ENCODE data around the gene GLYR1. TPM values are rescaled to one million over a fixed set of nuclear protein-coding genes. Genes with fewer than 3 reads are reported as not detected.
"Not testable (repeated sequence)": the region's sequence is repeated elsewhere in the genome, so short reads cannot be mapped to it uniquely, and the experiment has no call there.

GLYR1 gene
- polyA plus RNA-seq, 3 donors = 20.6 to 45.3 (median 44.4) TPM

DNA sequence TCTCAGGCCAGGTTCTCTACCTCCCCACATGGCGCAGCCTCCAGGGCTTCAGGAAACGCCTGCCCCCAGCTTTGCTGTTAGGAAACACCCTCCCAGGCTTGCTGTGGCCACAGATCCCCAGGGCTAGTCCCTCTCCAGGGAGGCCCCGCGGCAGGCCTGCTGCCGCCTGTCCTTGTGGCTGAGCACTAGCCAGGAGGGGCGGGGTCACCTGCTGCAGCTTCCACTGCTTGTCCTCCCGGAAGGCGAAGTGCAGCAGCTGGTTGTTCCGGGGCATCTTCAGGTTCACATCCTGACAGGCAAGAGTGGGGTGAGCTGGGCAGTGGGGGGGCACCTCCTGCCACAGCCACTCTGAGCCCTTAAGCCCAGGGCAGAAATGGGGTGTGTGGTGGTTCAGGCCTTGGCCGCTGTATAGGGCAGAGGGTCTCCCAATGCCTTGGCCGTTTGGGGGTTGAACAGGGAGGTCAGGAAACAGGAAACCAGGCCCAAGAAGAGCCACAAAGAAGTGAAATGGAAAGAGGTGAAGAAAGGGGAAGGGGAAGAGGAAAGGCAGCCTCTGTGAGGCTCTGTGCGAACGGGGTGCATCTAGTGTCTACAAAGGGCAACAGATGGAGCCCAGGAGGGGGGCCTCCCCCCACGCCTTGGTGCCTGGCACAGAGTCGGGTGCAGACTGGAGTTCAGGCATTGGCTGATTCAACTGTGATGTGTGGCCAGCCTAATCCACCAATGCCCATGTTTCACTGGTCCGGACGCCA is 46.6 kb downstream of the GLYR1 start:
- WGBS, 3 donors = 49 to 57% (median 55%) methylated on average over 17 of the region's 17 CpGs
- H3K27ac ChIP-seq (ENCODE audit: low read depth, low read length) = no peak overlapping the region

DNA sequence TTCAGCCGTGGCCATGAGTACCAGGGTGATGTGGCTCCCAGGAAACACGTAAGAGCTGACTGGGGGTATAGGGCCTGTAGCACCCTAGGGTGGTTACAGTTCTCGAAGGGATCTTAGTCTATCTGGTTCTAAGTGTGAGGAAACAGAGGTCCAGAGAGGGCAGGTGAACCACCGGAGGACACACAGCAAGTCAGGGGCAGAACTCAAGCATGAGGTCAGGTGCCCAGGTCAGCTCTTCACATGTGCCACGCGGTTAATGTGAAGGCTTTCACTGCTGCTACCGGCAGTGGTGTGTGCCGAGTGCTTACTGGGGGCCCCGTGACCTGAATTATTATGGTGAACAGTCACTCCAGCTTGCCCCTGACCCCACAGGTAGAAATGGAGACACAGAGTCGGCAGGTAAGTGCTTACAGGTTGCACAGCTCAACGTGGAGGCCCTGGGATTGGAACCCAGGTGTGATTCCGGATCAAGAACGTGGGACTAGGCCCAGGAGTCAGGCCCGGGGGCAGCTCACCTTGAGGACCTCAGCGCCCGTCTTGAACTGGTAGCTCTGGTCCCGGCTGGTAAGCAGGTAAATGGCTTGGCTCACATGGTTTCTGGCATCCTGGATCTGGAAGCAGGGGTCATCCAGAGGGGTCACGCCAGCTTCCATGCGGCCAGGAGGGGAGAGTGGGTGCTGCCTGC is 47.8 kb downstream of the GLYR1 start:
- 90 to 94% (median 93%) methylated on average over 19 of the region's 19 CpGs for WGBS, 3 donors
- no peak overlapping the region for H3K27ac ChIP-seq (ENCODE audit: low read depth, low read length)

DNA sequence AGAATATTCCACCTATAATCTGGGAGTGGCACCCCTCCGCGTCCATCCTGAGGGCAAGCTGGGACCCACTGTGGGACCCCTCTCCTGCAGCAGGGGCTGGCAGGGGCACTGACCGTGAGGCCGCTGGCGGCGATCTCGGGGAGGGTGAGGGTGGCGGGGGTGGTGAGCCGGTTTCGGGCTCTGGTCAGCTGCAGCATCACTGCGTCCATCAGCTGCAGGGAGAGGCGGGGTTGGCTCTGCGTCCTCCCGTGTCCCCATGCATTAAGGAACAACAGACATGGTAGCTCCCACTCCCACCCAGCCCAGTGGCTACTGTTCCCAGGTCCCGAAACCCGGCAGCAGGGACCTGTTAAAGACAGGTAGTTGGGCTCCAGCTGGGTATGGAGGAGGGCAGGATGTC is 48.6 kb downstream of the GLYR1 start:
- WGBS, 3 donors = 89 to 96% (median 91%) methylated on average over 16 of the region's 16 CpGs
- no peak overlapping the region for H3K27ac ChIP-seq (ENCODE audit: low read depth, low read length)

DNA sequence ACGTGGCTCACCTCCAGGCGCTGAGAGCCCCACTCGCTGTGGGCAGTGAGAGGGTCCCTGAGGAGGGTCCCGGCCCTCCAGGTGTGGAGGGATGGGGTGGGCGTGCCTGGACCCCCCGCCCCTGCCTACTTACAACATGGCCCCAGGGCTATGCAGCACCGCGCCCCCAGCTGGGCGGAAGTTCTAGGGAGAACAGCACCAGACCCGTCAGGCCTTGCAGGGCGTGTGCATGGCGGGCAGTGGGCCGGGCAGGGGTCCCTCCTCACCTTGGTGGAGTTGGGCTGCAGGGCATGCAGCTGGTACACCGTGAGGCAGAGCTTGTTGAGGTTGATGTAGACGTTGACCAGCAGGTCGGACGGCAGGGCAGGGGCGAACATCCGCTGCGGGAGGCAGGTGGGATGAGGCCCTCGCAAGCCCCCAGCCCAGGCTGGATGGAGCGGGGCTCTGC is 49.3 kb downstream of the GLYR1 start:
- H3K27ac ChIP-seq (ENCODE audit: low read depth, low read length) = no peak overlapping the region
- WGBS, 3 donors = 91 to 95% (median 91%) methylated on average over 22 of the region's 22 CpGs

DNA sequence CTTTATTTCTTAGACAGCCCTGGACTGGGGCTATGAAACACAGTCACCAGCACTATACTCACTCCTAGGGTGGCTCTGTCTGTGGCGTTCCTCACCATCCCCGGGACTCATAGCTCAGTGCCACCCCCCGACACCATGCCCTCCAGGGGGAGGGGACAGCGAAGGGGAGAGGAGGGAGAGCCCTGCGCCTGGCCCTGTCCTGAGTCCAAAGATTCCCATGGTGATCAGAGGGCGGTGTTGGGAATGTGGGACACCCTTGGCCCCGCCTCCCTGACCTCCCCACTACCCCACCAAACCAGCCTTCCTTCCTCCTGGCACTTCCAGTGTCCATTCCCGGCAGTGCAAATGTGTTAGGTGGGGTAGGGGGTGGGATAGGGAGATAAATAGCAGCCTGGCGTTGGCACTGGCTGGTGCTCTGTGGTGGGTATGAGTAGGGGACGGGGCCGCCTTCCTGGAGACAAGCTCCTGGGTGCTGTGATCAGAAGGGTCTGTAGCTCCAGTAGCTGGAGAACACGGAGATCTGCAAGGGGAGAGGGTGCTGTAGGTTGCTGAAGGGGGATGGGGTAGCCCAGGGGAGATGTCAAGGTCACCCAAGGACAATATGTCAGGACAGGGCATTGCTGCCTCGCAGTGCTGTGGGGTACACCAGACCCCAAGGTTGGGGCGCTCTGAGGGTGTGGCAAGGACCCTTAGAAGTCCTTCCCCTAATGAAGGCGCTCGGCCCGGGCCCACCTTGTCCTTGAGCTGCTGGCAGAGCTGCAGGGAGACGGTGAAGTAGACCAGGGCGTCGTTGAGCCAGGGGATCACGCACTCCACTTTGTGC is 49.9 kb downstream of the GLYR1 start:
- 83 to 91% (median 85%) methylated on average over 20 to 21 of the region's 21 CpGs for WGBS, 3 donors
- no peak overlapping the region for H3K27ac ChIP-seq (ENCODE audit: low read depth, low read length)

DNA sequence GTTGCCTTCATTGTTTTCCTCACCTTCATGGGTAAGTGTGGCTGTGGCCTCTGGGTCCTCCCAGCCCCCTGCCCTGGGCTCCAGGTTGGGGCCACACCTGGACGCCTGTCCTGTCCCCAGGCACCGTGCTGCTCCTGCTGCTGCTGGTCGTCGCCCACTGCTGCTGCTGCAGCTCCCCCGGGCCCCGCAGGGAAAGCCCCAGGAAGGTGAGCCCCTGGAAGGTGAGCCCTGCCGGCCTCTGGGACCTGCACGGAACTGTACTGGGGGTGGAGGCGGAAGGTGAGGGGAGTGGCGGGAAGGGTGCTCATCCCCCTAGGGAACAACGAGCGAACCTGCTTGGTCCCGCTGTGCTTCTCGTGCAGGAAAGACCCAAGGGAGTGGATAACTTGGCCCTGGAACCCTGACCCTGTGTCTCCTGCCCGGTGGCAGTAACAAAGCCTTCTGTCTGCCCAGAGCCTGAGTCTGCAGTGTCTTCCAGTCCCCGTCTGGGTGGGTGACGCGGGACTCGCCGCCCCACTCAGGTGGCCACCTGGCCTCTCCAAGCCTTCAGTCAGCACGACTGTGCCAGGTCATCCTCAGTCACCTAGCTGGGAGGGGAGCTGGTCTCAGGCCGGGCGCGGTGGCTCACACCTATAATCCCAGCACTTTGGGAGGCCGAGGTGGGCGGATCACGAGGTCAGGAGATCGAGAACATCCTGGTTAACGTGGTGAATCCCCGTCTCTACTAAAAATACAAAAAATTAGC is 51.1 kb downstream of the GLYR1 start:
- H3K27ac ChIP-seq (ENCODE audit: low read depth, low read length) = no peak overlapping the region
- 81 to 93% (median 85%) methylated on average over 27 to 30 of the region's 30 CpGs for WGBS, 3 donors

DNA sequence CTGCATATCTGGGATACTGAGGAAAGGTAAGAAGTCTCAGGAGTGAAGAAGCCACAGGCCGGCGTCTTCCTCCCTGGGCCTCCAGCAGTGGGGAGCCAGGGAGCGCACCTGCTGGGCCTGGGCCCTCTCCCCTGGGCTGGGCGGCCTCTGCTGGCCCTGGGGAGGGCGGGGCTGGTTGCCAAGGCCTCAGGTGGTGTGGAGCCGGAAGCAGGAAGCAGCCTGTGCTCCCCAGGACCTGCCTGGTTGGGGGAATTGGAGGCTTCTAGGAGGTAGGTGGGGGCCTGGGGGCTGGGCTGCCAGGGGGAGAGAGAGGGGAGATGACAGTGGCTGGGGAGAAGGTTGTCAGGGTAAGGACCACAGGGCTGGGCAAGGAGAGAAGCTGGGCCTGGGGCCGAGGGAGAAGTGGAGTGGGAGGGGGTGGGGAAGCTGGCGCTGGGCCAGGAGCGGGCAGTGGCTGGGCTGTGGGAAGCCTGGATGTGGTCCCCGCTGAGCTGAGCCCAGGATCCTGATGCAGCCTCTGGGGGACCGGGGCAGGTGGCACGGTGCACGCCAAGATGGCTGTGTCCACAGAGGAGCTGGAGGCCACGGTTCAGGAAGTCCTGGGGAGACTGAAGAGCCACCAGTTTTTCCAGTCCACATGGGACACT is 51.8 kb downstream of the GLYR1 start, which contains the start of gene SMIM22:
Gene SMIM22 (plus strand): TSS at position 189 of the 647 bp plus-strand sequence. CDS start 366 bp downstream, at position 555.
- no peak within 1 kb of the TSS for H3K27ac ChIP-seq (ENCODE audit: low read depth, low read length)
- 26 to 79% (median 77%) methylated on average over 13 to 14 of the region's 14 CpGs for WGBS, 3 donors

DNA sequence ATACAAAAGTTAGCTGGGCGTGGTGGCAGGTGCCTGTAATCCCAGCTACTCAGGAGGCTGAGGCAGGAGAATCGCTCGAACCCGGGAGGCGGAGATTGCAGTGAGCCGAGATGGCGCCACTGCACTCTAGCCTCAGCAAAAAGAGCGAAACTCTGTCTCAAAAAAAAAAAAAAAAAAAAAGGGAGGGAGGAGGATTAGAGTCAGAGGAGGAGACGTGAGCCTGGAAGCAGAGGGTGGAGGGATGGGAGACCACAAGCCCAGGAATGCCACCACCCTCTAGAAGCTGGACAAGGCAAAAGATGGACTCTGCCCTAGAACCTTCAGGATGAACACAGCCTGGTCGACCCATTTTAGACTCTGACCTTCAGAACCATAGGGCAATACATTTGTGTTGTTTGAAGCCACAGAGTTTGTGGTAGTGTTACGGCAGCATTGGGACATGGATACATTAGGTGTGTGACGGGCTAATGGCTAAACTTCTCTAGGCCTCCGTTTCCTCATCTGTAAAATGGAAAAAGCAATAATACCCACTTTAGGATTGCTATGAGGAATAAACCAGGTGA is 54.1 kb downstream of the GLYR1 start:
- 77 to 89% (median 80%) methylated on average over 13 of the region's 13 CpGs for WGBS, 3 donors

DNA sequence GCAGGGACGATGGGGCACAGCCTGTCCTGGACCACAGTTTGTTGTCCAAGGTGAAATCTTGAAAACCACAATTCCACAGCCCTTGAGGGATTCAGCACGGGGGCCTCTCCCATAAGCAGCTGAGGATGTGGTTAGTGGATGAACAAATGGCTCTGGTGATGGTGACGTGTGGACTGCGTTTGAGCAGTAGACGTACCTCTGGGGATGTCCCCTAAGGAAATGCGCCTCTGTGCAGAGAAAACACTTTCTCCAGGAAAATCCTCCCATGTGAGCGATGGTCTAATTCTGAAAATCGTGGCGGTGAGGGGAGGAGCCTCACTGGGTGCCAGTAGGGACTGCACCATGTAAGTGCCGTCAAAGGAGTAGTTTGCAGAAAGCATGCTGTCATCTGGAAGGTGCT is 56.2 kb downstream of the GLYR1 start:
- H3K27ac ChIP-seq (ENCODE audit: low read depth, low read length) = no peak overlapping the region

More for the DNA sequence above, 54.1 kb downstream of the GLYR1 start:
- H3K27ac ChIP-seq (ENCODE audit: low read depth, low read length) = no peak overlapping the region

DNA sequence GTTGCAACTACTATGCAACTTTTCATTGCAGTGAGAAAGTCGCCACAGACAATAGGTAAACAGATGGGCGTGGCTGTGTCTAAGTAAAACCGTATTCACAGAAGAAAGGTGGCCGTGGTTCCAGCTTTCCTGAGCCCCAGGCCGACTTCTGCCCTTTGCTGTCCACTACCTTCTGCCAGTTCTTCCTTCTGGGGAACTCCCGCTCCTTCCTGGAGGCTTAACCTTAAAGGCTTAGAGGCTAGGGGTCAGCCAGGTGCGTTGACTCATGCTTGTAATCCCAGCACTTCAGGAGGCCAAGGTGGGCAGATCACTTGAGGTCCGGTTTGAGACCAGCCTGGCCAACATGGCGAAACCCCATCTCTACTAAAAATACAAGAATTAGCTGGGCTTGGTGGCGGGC is 56.8 kb downstream of the GLYR1 start:
- H3K27ac ChIP-seq (ENCODE audit: low read depth, low read length) = no peak overlapping the region
- 80 to 82% (median 82%) methylated on average over 10 of the region's 10 CpGs for WGBS, 3 donors

More for the DNA sequence above, 56.2 kb downstream of the GLYR1 start:
- 53 to 83% (median 57%) methylated on average over 10 of the region's 10 CpGs for WGBS, 3 donors

DNA sequence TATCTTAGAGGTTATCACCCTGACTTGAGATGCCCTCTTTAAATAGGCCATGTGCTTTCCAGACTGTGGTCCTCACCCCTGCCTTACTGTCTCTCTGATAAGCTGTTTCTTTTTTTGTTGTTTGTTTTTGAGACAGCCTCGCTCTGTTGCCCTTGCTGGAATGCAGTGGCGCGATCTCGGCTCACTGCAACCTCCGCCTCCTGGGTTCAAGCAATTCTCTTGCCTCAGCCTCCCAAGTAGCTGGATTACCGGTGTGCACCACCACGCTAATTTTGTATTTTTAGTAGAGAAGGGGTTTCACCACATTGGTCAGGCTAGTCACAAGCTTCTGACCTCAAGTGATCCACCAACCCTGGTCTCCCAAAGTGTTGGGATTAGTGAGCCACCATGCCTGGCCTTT is 58.2 kb downstream of the GLYR1 start:
- H3K27ac ChIP-seq (ENCODE audit: low read depth, low read length) = no peak overlapping the region
- WGBS, 3 donors = 72 to 92% (median 87%) methylated on average over 7 of the region's 7 CpGs

DNA sequence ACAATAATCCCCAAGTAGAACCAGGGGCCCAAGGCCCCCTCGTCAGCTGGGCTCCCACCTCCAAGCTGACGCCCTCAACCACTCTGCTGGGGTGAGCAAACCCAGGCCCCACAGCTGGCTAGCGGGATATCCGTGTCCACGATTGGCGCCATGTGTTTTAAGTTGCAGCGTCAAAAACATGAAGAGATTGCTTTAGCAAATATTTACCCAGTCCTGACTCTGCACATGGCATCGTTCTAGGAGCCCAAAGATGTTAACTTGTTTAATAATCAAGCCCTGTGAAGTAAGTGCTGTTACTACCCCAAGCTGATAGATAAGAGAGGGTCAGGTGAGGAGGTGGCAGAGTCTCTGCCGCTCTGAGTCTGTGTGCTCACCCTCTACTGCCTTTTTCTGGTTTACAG is 58.6 kb downstream of the GLYR1 start:
- 18 to 66% (median 66%) methylated on average over 9 of the region's 9 CpGs for WGBS, 3 donors
- no peak overlapping the region for H3K27ac ChIP-seq (ENCODE audit: low read depth, low read length)

DNA sequence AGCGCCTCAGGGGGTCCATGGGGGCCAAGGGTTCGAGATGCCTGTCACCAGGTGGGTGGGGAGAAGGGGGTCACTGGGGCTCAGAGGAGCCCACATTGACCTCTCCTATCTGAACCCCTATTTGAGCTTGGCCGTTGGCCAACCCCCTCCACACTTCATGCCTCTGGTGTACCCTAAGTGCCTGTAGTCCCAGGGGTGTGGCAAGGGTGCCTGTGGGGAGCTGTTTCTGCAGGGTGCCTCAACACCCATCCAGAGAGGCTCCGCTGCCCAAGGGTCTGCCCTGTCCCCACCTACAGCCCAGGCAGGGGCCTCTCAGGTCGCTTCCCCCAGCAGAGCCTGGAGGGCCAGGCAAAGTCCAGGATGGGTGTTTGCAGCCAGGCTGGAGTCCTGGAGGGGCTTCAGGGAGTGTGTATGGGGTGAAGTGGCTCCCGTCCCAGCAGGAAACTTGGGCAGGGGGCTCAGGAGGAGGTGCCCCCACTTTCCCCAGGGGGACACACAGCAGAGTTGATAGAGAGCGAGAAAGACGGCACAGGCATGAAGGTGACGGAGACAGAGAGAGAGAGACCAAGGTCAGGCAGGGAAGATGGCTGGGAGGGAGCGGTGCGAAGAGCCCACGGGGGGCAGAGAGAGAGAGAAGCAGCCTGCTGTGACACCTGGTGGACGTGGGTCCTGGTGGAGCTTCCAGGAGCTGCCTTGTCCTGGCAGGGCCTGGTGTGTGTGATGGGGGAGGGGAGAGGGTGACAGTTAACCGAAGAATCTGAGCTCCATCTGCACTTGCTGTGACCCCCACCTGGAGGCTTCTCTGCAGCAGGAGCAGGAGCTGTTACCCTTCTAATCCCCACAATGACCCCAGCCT is 59.2 kb downstream of the GLYR1 start, which contains the start of gene SEPTIN12:
Gene SEPTIN12 (minus strand): TSS at position 719 of the 856 bp plus-strand sequence. CDS start 700 bp downstream, at position 19.
- 66 to 79% (median 75%) methylated on average over 14 of the region's 14 CpGs for WGBS, 3 donors
- no peak within 1 kb of the TSS for H3K27ac ChIP-seq (ENCODE audit: low read depth, low read length)

DNA sequence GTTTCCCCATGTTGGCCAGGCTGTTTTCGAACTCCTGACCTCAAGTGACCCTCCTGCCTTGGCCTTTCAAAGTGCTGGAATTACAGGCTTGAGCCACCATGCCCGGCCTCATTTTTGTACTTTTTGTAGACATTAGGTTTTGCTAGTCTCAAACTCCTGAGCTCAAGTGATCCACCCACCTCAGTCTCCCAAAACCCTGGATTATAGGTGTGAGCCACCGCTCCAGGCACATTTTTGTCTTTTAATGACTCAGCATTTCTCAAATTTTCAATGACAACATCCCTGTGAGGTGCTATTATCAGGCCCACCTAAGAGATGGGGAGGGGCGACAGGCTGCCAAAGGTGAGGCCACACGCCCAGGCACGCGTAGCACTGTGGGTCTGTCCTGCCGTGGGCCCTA is 60.0 kb downstream of the GLYR1 start:
- no peak overlapping the region for H3K27ac ChIP-seq (ENCODE audit: low read depth, low read length)
- 95 to 96% (median 95%) methylated on average over 8 of the region's 8 CpGs for WGBS, 3 donors

DNA sequence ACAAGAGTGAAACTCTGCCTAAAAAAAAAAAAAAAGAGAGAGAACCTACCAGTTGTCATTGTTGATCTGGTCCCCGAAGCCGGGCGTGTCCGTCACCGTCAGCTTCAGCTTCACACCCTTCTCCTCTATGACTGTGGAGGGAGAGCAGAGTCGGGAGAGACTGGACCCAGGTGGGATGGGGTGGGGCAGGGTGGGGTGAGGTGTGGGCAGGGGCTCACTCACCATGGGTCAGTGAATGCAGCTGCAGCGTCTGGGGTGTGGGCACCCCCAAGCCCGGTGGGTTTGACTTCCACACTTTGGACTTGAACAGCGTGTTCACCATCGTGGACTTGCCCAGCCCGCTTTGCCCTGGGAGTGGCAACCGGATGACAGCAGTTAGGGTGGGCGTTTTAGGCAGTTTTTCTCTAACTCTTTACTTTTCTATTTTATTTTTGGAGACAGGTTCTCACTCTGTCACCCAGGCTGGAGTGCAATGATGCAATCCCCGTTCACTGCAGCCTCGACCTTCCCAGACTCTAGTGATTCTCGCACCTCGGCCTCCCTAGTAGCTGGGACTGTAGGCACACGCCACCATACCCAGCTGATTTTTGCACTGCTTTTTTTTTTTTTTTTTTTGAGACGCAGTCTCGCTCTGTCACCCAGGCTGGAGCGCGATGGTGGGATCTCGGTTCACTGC is 61.2 kb downstream of the GLYR1 start:
- WGBS, 3 donors = 91 to 94% (median 93%) methylated on average over 21 to 23 of the region's 23 CpGs

DNA sequence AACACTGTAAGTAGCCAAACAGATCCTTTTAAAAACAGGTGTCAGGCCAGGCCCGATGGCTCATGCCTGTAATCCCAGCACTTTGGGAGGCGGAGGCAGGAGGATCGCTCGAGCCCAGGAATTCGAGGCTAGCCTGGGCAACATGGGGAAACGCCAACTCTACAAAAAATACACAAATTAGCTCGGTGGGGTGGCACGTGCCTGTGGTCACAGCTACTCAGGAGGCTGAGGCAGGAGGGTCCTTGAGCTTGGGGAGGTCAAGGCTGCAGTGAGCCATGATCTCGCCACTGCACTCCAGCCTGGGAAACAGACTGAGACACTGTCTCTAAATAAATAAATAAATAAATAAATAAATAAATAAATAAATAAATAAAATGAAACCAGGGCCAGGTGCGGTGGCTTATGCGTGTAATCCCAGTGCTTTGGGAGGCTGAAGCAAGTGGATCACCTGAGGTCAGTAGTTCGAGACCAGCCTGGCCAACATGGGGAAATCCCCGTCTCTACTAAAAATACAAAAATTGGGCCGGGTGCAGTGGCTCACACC is 62.6 kb downstream of the GLYR1 start:
- not testable (repeated sequence) for H3K27ac ChIP-seq (ENCODE audit: low read depth, low read length)
- WGBS, 3 donors = 91 to 93% (median 91%) methylated on average over 14 of the region's 14 CpGs

More for the DNA sequence above, 61.2 kb downstream of the GLYR1 start:
- no peak overlapping the region for H3K27ac ChIP-seq (ENCODE audit: low read depth, low read length)
